ENCODE results near the gene GRIK5. TPM values are rescaled to one million over a fixed set of nuclear protein-coding genes. Genes with fewer than 3 reads are reported as not detected.
A peak's percentile ranks its signal among the peaks of the same experiment; 100 is the strongest.

Gene GRIK5
- total RNA-seq, 2 experiments from 2014 or later, result 0.73 to 0.90 TPM

DNA sequence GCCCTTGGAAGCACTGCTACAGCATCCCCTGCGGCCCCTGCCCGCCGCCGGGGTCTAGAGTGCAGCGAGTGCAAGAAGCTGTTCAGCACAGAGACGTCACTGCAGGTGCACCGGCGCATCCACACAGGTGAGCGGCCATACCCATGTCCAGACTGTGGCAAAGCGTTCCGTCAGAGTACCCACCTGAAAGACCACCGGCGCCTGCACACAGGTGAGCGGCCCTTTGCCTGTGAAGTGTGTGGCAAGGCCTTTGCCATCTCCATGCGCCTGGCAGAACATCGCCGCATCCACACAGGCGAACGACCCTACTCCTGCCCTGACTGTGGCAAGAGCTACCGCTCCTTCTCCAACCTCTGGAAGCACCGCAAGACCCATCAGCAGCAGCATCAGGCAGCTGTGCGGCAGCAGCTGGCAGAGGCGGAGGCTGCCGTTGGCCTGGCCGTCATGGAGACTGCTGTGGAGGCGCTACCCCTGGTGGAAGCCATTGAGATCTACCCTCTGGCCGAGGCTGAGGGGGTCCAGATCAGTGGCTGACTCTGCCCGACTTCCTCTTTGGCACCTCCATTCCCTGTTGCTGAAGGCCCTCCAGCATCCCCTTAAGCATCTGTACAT, 10.9 kb upstream of the GRIK5 start:
- H3K27ac Mint-ChIP-seq, result no peak overlapping the region
- no peaks in the 10 kb centered on the region for H3K27me3 Mint-ChIP-seq
- ChIA-PET POLR2A (no interaction called here), CTCF (interaction anchor here (0.7 to 1.1 kb wide), 2 partner anchors 21 to 52 kb away, joined by 3 read pairs; no protein-coding TSS in a partner anchor)
- no peaks in the 10 kb centered on the region for H3K9me3 Mint-ChIP-seq
- DNase-seq, result no peak
- H3K4me1 Mint-ChIP-seq (ENCODE audit: low read depth), result peaks cover 33% of the 10 kb centered on the region
- H3K4me3 Mint-ChIP-seq, result no peak overlapping the region
- intact Hi-C loops (cut with micrococcal nuclease), result no loop called here
- H3K36me3 Mint-ChIP-seq, result peaks cover 23% of the 10 kb centered on the region

DNA sequence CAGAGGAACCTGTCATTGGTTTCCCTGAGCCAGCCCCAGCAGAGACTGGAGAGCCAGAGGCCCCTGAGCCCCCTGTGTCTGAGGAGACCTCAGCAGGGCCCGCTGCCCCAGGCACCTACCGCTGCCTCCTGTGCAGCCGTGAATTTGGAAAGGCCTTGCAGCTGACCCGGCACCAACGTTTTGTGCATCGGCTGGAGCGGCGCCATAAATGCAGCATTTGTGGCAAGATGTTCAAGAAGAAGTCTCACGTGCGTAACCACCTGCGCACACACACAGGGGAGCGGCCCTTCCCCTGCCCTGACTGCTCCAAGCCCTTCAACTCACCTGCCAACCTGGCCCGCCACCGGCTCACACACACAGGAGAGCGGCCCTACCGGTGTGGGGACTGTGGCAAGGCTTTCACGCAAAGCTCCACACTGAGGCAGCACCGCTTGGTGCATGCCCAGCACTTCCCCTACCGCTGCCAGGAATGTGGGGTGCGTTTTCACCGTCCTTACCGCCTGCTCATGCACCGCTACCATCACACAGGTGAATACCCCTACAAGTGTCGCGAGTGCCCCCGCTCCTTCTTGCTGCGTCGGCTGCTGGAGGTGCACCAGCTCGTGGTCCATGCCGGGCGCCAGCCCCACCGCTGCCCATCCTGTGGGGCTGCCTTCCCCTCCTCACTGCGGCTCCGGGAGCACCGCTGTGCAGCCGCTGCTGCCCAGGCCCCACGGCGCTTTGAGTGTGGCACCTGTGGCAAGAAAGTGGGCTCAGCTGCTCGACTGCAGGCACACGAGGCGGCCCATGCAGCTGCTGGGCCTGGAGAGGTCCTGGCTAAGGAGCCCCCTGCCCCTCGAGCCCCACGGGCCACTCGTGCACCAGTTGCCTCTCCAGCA, 10.1 kb upstream of the GRIK5 start:
- peaks cover 36% of the 10 kb centered on the region for H3K4me1 Mint-ChIP-seq (ENCODE audit: low read depth)
- H3K27me3 Mint-ChIP-seq, result no peaks in the 10 kb centered on the region
- peaks cover 28% of the 10 kb centered on the region for H3K36me3 Mint-ChIP-seq
- H3K4me3 Mint-ChIP-seq, result no peak overlapping the region
- intact Hi-C loops (cut with micrococcal nuclease), result loop anchor here (5.0 kb wide), 1 partner anchor 718 kb away; the partner anchor contains the start of gene B9D2
- POLR2A ChIA-PET, result no interaction called here
- DNase-seq, result no peak
- no peak overlapping the region for H3K27ac Mint-ChIP-seq
- H3K9me3 Mint-ChIP-seq, result no peaks in the 10 kb centered on the region
- CTCF ChIA-PET, result no interaction called here

DNA sequence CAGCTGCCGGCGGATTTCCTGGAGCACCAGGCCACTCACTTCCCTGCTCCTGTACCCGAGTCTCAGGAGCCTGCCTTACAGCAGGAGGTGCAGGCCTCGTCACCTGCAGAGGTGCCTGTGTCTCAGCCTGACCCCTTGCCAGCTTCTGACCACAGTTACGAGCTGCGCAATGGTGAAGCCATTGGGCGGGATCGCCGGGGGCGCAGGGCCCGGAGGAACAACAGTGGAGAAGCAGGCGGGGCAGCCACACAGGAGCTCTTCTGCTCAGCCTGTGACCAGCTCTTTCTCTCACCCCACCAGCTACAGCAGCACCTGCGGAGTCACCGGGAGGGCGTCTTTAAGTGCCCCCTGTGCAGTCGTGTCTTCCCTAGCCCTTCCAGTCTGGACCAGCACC, 9.3 kb upstream of the GRIK5 start:
- H3K9me3 Mint-ChIP-seq, result no peaks in the 10 kb centered on the region
- ChIA-PET POLR2A (no interaction called here), CTCF (interaction anchor here (0.9 kb wide), 1 partner anchor 44 kb away, joined by 3 read pairs; no protein-coding TSS in a partner anchor)
- intact Hi-C loops (cut with micrococcal nuclease), result loop anchor here (5.0 kb wide), 1 partner anchor 717 kb away; the partner anchor contains the start of gene B9D2
- DNase-seq, result no peak
- peaks cover 28% of the 10 kb centered on the region for H3K36me3 Mint-ChIP-seq
- H3K27ac Mint-ChIP-seq, result no peak overlapping the region
- no peak overlapping the region for H3K4me3 Mint-ChIP-seq
- peaks cover 40% of the 10 kb centered on the region for H3K4me1 Mint-ChIP-seq (ENCODE audit: low read depth)
- no peaks in the 10 kb centered on the region for H3K27me3 Mint-ChIP-seq

- CTCF ChIA-PET, result interaction anchor here (0.9 kb wide), 1 partner anchor 44 kb away, joined by 3 read pairs; no protein-coding TSS in a partner anchor
- peaks cover 40% of the 10 kb centered on the region for H3K4me1 Mint-ChIP-seq (ENCODE audit: low read depth)
- no peak overlapping the region for H3K4me3 Mint-ChIP-seq
- POLR2A ChIA-PET, result no interaction called here
- no peaks in the 10 kb centered on the region for H3K27me3 Mint-ChIP-seq
- H3K9me3 Mint-ChIP-seq, result no peaks in the 10 kb centered on the region
- intact Hi-C loops (cut with micrococcal nuclease), result loop anchor here (5.0 kb wide), 1 partner anchor 716 kb away; the partner anchor contains the start of gene B9D2
- peaks cover 28% of the 10 kb centered on the region for H3K36me3 Mint-ChIP-seq
- DNase-seq, result no peak
- H3K27ac Mint-ChIP-seq, result peak overlapping the region; percentile 24
These were observed 8.7 kb upstream of the GRIK5 start for GRCh38 chr19:42078538-42079275.

GRCh38 chr19:42078058-42078457, 8.1 kb upstream of the GRIK5 start:
- peaks cover 28% of the 10 kb centered on the region for H3K36me3 Mint-ChIP-seq
- no peaks in the 10 kb centered on the region for H3K27me3 Mint-ChIP-seq
- DNase-seq, result no peak
- ChIA-PET POLR2A (no interaction called here), CTCF (interaction anchor here (0.9 kb wide), 1 partner anchor 43 kb away, joined by 3 read pairs; no protein-coding TSS in a partner anchor)
- peak overlapping the region; percentile 86 for H3K4me3 Mint-ChIP-seq
- intact Hi-C loops (cut with micrococcal nuclease), result loop anchor here (5.0 kb wide), 1 partner anchor 716 kb away; the partner anchor contains the start of gene B9D2
- no peaks in the 10 kb centered on the region for H3K9me3 Mint-ChIP-seq
- peaks cover 40% of the 10 kb centered on the region for H3K4me1 Mint-ChIP-seq (ENCODE audit: low read depth)
- H3K27ac Mint-ChIP-seq, result peak overlapping the region; percentile 85

DNA sequence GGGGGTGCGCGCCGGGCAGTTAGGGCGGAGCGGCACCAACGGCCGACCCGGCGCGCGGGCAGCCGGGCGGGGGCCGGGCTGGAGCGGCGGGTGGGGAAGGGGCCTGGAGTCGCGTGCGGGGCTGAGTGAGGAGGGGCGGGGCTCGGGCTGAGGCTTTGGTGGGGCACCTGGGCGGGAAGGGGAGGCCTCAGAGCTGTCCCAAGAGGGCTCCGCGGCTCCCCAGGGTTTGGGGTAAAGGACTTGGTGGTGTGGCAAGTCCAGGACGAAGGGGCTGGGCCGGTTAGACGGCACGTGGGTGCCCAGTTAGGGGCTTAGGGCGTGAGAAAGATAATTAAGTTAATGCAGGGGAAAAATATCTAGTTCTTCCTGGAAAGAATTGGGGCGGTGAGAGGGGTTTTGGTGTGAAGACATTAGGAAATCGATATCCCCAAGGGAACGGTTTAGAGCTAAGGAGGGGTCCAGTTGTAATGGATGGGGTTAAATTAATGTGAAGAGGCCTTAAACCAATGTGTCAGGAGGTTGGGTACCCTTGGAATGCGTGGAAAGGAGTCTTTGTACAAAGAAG, 6.5 kb upstream of the GRIK5 start:
- intact Hi-C loops (cut with micrococcal nuclease), result loop anchor here (1.0 to 5.0 kb wide), 4 partner anchors 46 to 714 kb away; partner anchors contain the start of genes B9D2 and POU2F2

GRCh38 chr19:42075616-42076379, 5.8 kb upstream of the GRIK5 start, which contains the start of gene ZNF574:
Gene ZNF574 (plus strand): TSS chr19:42076166. CDS start chr19:42078607, 2,441 bp downstream.
- ChIA-PET POLR2A (interaction anchor here (1.1 to 1.3 kb wide), 2 partner anchors 82 to 100 kb away, joined by 4 read pairs; no protein-coding TSS in a partner anchor), CTCF (interaction anchor here (0.6 to 1.1 kb wide), 6 partner anchors 16 to 146 kb away, joined by 3 to 4 read pairs (median 3); partner anchors contain the start of gene POU2F2)
- no peaks in the 10 kb centered on the region for H3K9me3 Mint-ChIP-seq
- peak within 1 kb of the TSS; percentile 99 for H3K27ac Mint-ChIP-seq
- H3K4me3 Mint-ChIP-seq, result peak within 1 kb of the TSS; percentile 99
- peaks cover 20% of the 10 kb centered on the region for H3K36me3 Mint-ChIP-seq
- intact Hi-C loops (cut with micrococcal nuclease), result loop anchor here (1.0 to 5.0 kb wide), 5 partner anchors 47 to 713 kb away; partner anchors contain the start of genes B9D2, MEGF8 and POU2F2
- peak; percentile 99 for DNase-seq
- peaks cover 35% of the 10 kb centered on the region for H3K4me1 Mint-ChIP-seq (ENCODE audit: low read depth)
- H3K27me3 Mint-ChIP-seq, result no peaks in the 10 kb centered on the region

More for the DNA sequence above, 6.5 kb upstream of the GRIK5 start:
- Mint-ChIP-seq H3K27me3 (no peaks in the 10 kb centered on the region), H3K4me3 (peak overlapping the region; percentile 86), H3K27ac (peak overlapping the region; percentile 85), H3K9me3 (no peaks in the 10 kb centered on the region), H3K4me1 (ENCODE audit: low read depth) (peaks cover 35% of the 10 kb centered on the region), H3K36me3 (peaks cover 23% of the 10 kb centered on the region)
- ChIA-PET CTCF (interaction anchor here (0.6 to 1.1 kb wide), 7 partner anchors 15 to 145 kb away, joined by 3 to 4 read pairs (median 3); partner anchors contain the start of gene POU2F2), POLR2A (interaction anchor here (0.6 to 1.3 kb wide), 4 partner anchors 21 to 202 kb away, joined by 3 to 4 read pairs (median 4); no protein-coding TSS in a partner anchor)
- DNase-seq, result peak; percentile 57

- intact Hi-C loops (cut with micrococcal nuclease), result loop anchor here (1.0 to 5.0 kb wide), 2 partner anchors 250 to 713 kb away; partner anchors contain the start of genes B9D2 and MEGF8
- H3K9me3 Mint-ChIP-seq, result no peaks in the 10 kb centered on the region
- ChIA-PET POLR2A (no interaction called here), CTCF (no interaction called here)
- no peaks in the 10 kb centered on the region for H3K27me3 Mint-ChIP-seq
- peaks cover 18% of the 10 kb centered on the region for H3K36me3 Mint-ChIP-seq
- H3K27ac Mint-ChIP-seq, result peak overlapping the region; percentile 99
- DNase-seq, result no peak
- H3K4me3 Mint-ChIP-seq, result peak overlapping the region; percentile 99
- peaks cover 35% of the 10 kb centered on the region for H3K4me1 Mint-ChIP-seq (ENCODE audit: low read depth)
These were observed 5.3 kb upstream of the GRIK5 start for GRCh38 chr19:42075364-42075615.

GRCh38 chr19:42074513-42075363, 4.7 kb upstream of the GRIK5 start:
- Mint-ChIP-seq H3K27ac (peak overlapping the region; percentile 99), H3K36me3 (peaks cover 13% of the 10 kb centered on the region), H3K9me3 (no peaks in the 10 kb centered on the region), H3K4me1 (ENCODE audit: low read depth) (peaks cover 35% of the 10 kb centered on the region), H3K27me3 (no peaks in the 10 kb centered on the region), H3K4me3 (peak overlapping the region; percentile 99)
- DNase-seq, result peak; percentile 28
- ChIA-PET CTCF (no interaction called here), POLR2A (no interaction called here)
- intact Hi-C loops (cut with micrococcal nuclease), result loop anchor here (1.0 to 5.0 kb wide), 2 partner anchors 251 to 712 kb away; partner anchors contain the start of genes B9D2 and MEGF8

DNA sequence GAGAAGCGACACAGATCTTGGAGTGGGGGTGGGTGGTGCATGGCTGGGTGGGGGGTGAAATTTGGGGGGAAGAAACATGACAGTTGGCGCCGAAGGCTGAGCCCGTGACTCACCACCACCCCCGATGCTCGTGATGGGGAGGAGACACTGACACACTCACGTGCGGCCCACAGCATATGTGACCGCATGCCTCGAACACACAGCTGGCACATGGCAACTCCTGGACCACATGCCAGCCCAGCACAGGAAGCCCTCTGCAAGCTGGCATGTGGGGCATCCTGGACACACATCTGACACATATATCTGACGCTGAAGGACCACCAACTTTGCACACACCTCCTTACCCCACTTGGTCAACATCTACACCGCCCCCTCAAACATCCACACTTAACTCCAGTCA, 1.2 kb upstream of the GRIK5 start:
- Mint-ChIP-seq H3K4me1 (ENCODE audit: low read depth) (peaks cover 7% of the 10 kb centered on the region), H3K27me3 (no peaks in the 10 kb centered on the region), H3K9me3 (no peaks in the 10 kb centered on the region), H3K27ac (no peak overlapping the region), H3K36me3 (peaks cover 6% of the 10 kb centered on the region), H3K4me3 (no peak overlapping the region)
- no peak for DNase-seq
- ChIA-PET CTCF (interaction anchor here (0.6 kb wide), 1 partner anchor 292 kb away, joined by 3 read pairs; no protein-coding TSS in a partner anchor), POLR2A (no interaction called here)
- intact Hi-C loops (cut with micrococcal nuclease), result no loop called here

Data from activated CD4-positive, alpha-beta memory T cell treated with anti-CD3 and anti-CD28 coated beads for 36 hours (primary cell).